DMS79 treated with DMSO at 0.1 percent for 48 hours (cell line): ENCODE measurements around the gene TMEM130.

ENCODE experiments used
- DNase-seq: peaks from one replicate; lab custom pipeline; 2025; lab: John Stamatoyannopoulos, UW

TMEM130 gene

DNA sequence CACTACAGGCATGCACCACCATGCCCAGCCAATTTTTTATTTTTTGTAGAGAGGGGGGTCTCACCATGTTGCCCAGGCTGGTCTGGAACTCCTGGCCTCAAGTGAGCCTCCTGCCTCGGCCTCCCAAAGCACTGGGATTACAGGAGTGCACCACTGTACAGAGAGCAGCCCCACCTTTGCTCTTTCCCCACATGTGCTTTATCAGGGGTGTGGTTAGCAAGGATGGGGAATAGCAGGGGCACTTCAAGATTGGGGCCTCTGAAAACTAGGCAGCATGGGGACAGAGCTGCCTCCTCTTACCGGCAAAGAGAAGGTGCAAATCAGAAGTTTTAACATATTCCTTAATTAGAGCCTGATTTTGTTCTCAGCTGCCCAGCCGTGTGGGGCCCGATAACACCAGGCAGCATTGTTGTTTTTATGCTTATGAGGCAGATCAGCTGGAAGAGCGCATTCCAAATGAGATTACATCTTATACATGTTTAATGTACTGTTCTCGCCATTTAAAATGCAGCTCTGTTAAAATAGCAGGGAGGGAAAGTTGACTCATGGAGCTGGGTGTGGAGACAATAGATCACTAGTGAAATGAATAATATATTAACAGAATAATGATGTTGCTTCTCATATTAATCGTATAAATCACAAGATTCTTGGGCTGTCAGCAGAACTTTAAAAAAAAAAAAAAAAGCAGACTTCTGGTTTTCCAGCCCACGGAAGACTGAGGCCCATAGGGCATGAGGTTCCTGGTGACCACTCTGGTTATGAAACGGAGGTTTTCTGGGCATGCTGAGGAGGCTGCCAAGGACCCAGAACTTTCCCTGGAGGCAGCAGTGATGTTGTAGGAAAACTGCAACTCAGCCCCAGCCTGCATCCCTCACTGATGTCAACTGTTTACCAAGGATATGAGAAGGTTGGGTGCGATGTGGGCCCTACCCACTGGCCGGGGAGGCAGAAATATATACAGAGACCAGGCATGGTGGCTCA lies 62.5 kb downstream of the TMEM130 start:
- DNase-seq = no peak

GRCh38 chr7:98805956-98806838 lies 63.6 kb downstream of the TMEM130 start:
- peak; percentile 63 for DNase-seq

- no peak for DNase-seq
These were observed 67.1 kb downstream of the TMEM130 start for GRCh38 chr7:98802781-98803110.

GRCh38 chr7:98802088-98802780 lies 67.6 kb downstream of the TMEM130 start:
- peak; percentile 95 for DNase-seq

DNA sequence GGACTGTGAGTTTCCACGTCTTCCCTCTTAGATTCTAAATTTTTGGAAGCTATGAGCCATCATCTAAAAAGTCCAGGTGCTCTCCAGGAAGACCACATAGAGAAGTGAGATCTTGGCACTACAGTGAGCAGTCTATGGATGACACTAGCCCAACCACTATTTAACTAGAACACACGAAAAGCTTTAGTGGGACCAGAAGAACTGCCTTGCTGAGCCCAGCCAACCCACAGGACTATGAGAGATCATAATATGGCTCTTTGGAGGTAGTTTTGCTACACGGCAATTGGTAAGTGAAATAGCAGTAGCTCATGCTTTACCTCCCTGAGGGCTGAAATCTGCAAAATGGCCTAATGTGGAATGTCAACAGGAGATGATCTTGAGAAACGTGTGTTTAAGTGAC lies 68.8 kb downstream of the TMEM130 start:
- no peak for DNase-seq

DNA sequence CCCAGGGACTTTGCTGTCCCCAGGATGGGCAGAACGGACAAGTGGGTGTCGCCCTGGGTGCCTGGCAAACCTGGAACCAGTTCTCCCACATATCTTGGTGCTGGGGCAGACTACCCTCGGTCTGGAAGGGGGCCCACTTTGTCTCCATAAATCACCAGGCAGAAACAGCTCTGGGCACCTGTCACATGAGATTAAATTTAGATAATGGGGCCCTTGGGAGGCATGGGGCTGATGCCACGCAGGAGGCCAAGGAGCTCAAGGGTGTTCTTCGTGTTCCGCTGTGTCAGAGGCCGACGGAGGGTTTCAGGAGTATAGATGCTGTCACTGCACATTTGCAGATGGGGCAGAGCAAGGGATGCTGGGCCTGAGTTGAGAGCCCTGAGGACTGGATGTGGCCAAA lies 72.7 kb downstream of the TMEM130 start:
- DNase-seq = no peak
